ENCODE data around the gene TASP1.
"Not testable (repeated sequence)": the region's sequence is repeated elsewhere in the genome, so short reads cannot be mapped to it uniquely, and the experiment has no call there.

The TASP1 gene

GRCh38 chr20:13665709-13666395 is 27.1 kb upstream of the TASP1 start:
- no peak for TF ChIP-seq CTCF (IDR thresholded peaks at IDR 0.05; ENCODE audit: low read depth, low read length, missing control alignments)
- no peak for DNase-seq (ENCODE audit: extremely low read depth, low read depth)
- no peak overlapping the region for H3K4me3 ChIP-seq (replicated peaks; ENCODE audit: low read depth, low read length)

GRCh38 chr20:13661070-13661685 is 22.4 kb upstream of the TASP1 start:
- H3K4me3 ChIP-seq (replicated peaks; ENCODE audit: low read depth, low read length) = no peak overlapping the region
- TF ChIP-seq CTCF (IDR thresholded peaks at IDR 0.05; ENCODE audit: low read depth, low read length, missing control alignments) = no peak
- no peak for DNase-seq (ENCODE audit: extremely low read depth, low read depth)

- DNase-seq (ENCODE audit: extremely low read depth, low read depth) = no peak
- no peak for TF ChIP-seq CTCF (IDR thresholded peaks at IDR 0.05; ENCODE audit: low read depth, low read length, missing control alignments)
- H3K4me3 ChIP-seq (replicated peaks; ENCODE audit: low read depth, low read length) = no peak overlapping the region
Measured at GRCh38 chr20:13659288-13659687, 20.6 kb upstream of the TASP1 start.

GRCh38 chr20:13658060-13658459 is 19.3 kb upstream of the TASP1 start:
- H3K4me3 ChIP-seq (replicated peaks; ENCODE audit: low read depth, low read length) = not testable (repeated sequence)

GRCh38 chr20:13656721-13657368 is 18.1 kb upstream of the TASP1 start:
- TF ChIP-seq CTCF (IDR thresholded peaks at IDR 0.05; ENCODE audit: low read depth, low read length, missing control alignments) = no peak
- H3K4me3 ChIP-seq (replicated peaks; ENCODE audit: low read depth, low read length) = no peak overlapping the region
- no peak for DNase-seq (ENCODE audit: extremely low read depth, low read depth)

More at GRCh38 chr20:13658060-13658459, 19.3 kb upstream of the TASP1 start:
- DNase-seq (ENCODE audit: extremely low read depth, low read depth) = not testable (repeated sequence)

GRCh38 chr20:13654463-13655023 is 15.8 kb upstream of the TASP1 start:
- TF ChIP-seq CTCF (IDR thresholded peaks at IDR 0.05; ENCODE audit: low read depth, low read length, missing control alignments) = no peak
- DNase-seq (ENCODE audit: extremely low read depth, low read depth) = no peak
- no peak overlapping the region for H3K4me3 ChIP-seq (replicated peaks; ENCODE audit: low read depth, low read length)

GRCh38 chr20:13650474-13650873 is 11.7 kb upstream of the TASP1 start:
- DNase-seq (ENCODE audit: extremely low read depth, low read depth) = no peak
- H3K4me3 ChIP-seq (replicated peaks; ENCODE audit: low read depth, low read length) = no peak overlapping the region
- TF ChIP-seq CTCF (IDR thresholded peaks at IDR 0.05; ENCODE audit: low read depth, low read length, missing control alignments) = no peak
